ENCODE data around the gene NSUN6. TPM values are rescaled to one million over a fixed set of nuclear protein-coding genes. Genes with fewer than 3 reads are reported as not detected.
"Not testable (repeated sequence)": the region's sequence is repeated elsewhere in the genome, so short reads cannot be mapped to it uniquely, and the experiment has no call there.

Gene NSUN6
- total RNA-seq, 2 experiments from 2014 or later, result 19.0 to 24.9 TPM

DNA sequence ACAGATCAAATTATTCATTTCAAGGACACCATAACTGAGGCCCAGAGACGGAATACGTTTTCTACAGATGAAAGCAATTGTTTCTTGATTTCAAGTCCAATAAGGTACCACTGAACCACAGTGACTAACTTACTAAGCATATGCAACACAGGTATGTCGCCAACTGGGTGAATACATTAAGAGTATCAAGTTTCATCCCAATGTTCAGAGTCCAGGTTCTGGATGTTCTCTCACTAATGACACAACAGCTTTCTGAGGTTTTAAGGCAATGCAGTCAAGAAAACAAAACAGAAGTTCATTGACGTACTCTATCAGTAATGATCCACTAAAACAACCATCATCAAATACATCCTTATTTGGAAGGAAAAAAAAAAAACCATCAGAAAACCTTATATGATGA is 35.8 kb downstream of the NSUN6 start:
- Mint-ChIP-seq H3K4me3 (no peak overlapping the region), H3K4me1 (peaks cover 6% of the 10 kb centered on the region), H3K9me3 (ENCODE audit: low read depth) (no peaks in the 10 kb centered on the region), H3K36me3 (peaks cover 39% of the 10 kb centered on the region), H3K27ac (no peak overlapping the region), H3K27me3 (no peaks in the 10 kb centered on the region)
- no peak for DNase-seq
- no peak for ATAC-seq
- CTCF ChIA-PET, result no interaction called here

DNA sequence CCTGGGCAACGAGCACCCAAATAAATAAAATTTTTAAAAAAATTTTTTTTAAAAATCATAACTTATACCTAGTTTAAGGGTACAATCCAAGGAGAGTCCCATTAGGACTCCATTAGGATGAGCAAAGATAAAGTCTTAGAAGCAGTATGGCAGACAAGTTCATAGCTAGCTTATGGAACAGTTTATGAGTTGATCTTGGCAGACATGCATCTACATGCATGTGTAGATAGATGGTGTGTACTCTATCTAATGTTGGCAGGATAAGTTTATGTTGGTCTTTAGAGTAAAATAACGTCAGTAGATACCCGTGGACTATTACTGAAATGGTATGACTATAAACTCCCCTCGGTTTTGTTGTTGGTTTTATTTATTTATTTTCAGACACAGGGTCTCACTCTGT is 40.2 kb downstream of the NSUN6 start:
- CTCF ChIA-PET, result no interaction called here
- H3K36me3 Mint-ChIP-seq, result peaks cover 36% of the 10 kb centered on the region
- no peak overlapping the region for H3K4me3 Mint-ChIP-seq
- no peaks in the 10 kb centered on the region for H3K9me3 Mint-ChIP-seq (ENCODE audit: low read depth)
- H3K27me3 Mint-ChIP-seq, result no peaks in the 10 kb centered on the region
- DNase-seq (no peak), ATAC-seq (no peak)
- no peak overlapping the region for H3K27ac Mint-ChIP-seq
- H3K4me1 Mint-ChIP-seq, result no peaks in the 10 kb centered on the region

GRCh38 chr10:18610517-18610916 is 40.9 kb downstream of the NSUN6 start:
- H3K4me1 Mint-ChIP-seq, result no peaks in the 10 kb centered on the region
- H3K27ac Mint-ChIP-seq, result no peak overlapping the region
- CTCF ChIA-PET, result no interaction called here
- H3K36me3 Mint-ChIP-seq, result peaks cover 38% of the 10 kb centered on the region
- no peak for ATAC-seq
- no peaks in the 10 kb centered on the region for H3K27me3 Mint-ChIP-seq
- no peaks in the 10 kb centered on the region for H3K9me3 Mint-ChIP-seq (ENCODE audit: low read depth)
- H3K4me3 Mint-ChIP-seq, result no peak overlapping the region
- DNase-seq, result no peak

- DNase-seq (no peak), ATAC-seq (no peak)
- peaks cover 39% of the 10 kb centered on the region for H3K36me3 Mint-ChIP-seq
- no peaks in the 10 kb centered on the region for H3K27me3 Mint-ChIP-seq
- no peaks in the 10 kb centered on the region for H3K4me1 Mint-ChIP-seq
- no peak overlapping the region for H3K4me3 Mint-ChIP-seq
- no peaks in the 10 kb centered on the region for H3K9me3 Mint-ChIP-seq (ENCODE audit: low read depth)
- H3K27ac Mint-ChIP-seq, result no peak overlapping the region
- CTCF ChIA-PET, result no interaction called here
Measured at GRCh38 chr10:18608596-18608995, 42.8 kb downstream of the NSUN6 start.

DNA sequence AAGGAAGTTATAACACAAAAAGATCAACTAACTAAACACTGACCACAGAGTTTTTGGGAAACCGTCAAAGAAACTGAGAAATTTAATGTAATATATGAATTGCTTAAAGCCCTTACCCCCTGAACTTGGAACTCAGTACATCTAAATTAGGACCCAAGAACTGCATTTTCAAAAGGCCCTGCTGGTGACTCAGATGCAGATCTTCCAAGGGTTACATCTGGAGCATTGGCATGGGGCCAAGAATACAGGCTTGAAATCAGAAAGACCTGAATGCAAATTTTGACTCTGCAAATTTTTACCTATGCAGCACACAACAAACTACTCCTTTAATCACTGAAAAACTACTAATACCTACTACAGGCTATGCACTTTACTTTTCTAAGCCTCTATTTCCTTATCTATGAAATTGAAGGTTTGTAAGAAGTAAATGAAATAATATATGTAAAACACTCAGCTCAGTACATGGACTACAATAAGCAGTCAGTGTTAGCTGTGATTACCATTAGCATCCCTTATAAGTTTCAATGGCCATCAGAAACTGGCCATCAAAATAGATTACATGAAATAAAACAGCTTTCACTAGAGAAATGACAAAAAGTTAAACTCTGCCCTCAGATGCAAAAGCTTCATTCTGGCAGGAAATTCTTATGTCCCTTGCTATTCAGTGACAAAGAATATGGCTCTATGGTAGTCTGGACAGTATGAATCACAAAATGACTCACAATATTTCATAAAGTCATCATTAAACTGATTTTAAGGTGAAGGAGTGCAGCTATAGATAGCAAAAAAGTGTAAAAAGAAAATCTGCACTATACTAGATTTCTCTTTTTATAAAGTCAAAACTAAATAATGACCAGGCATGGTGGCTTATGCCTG is 43.6 kb downstream of the NSUN6 start:
- ATAC-seq (no peak), DNase-seq (no peak)
- Mint-ChIP-seq H3K4me1 (no peaks in the 10 kb centered on the region), H3K36me3 (peaks cover 40% of the 10 kb centered on the region), H3K27ac (no peak overlapping the region), H3K4me3 (no peak overlapping the region), H3K27me3 (no peaks in the 10 kb centered on the region), H3K9me3 (ENCODE audit: low read depth) (no peaks in the 10 kb centered on the region)
- CTCF ChIA-PET, result no interaction called here

DNA sequence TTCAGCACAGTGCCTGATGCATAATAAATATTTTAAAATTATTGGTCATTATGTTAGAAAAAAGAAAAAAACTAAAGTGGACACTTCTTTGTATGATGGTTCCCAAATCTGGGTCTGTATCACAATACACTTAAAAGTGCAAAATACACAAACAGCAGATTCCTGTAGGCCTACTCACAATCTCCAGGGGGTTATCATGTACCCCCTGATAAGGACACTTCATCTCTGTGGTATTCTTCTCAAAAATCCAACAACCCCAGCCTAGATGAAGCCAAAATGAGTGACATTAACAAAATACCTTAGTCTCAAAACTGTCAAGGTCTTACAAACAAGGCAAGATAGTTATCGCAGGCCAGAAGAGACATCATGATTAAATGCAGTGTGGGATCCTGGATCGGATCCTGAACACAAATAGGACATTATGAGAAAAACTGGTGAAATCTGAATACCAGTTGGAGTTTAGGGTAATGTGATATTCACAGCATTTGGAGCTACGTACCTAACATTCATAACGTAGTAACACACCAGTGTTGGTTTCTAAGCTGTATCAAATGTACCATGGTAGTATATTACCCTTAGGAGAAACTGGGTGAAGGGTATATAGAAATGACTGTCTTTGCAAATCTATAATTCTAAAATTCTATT is 45.2 kb downstream of the NSUN6 start:
- Mint-ChIP-seq H3K36me3 (peaks cover 31% of the 10 kb centered on the region), H3K27ac (no peak overlapping the region), H3K27me3 (no peaks in the 10 kb centered on the region), H3K4me1 (no peaks in the 10 kb centered on the region), H3K9me3 (ENCODE audit: low read depth) (no peaks in the 10 kb centered on the region), H3K4me3 (no peak overlapping the region)
- no peak for DNase-seq
- no peak for ATAC-seq
- CTCF ChIA-PET, result no interaction called here

DNA sequence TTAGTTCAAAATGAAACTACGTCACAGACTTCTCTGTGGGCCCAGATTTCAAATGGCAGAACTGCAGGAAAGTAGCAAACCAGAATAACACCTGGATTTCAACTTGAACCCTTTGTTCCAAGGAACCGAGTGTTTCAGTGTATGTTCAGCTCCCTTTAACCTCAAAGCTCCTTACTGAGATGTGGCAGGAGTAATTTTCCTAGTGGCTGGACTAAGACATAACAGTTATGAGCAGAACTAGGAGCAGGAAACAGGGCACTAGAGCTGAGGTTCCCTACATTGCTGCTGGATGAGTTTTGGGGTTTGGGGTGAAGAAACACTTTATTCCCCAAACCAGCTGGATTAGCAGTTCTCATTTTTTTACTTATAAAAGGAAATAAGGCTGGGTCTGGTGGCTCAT is 50.1 kb downstream of the NSUN6 start:
- H3K27ac Mint-ChIP-seq, result no peak overlapping the region
- DNase-seq (no peak), ATAC-seq (no peak)
- CTCF ChIA-PET, result no interaction called here
- no peaks in the 10 kb centered on the region for H3K27me3 Mint-ChIP-seq
- H3K4me3 Mint-ChIP-seq, result no peak overlapping the region
- H3K36me3 Mint-ChIP-seq, result peaks cover 21% of the 10 kb centered on the region
- H3K9me3 Mint-ChIP-seq (ENCODE audit: low read depth), result no peaks in the 10 kb centered on the region
- H3K4me1 Mint-ChIP-seq, result no peaks in the 10 kb centered on the region

GRCh38 chr10:18599392-18599791 is 52.0 kb downstream of the NSUN6 start:
- Mint-ChIP-seq H3K36me3 (peaks cover 26% of the 10 kb centered on the region), H3K4me1 (no peaks in the 10 kb centered on the region), H3K4me3 (no peak overlapping the region), H3K9me3 (ENCODE audit: low read depth) (no peaks in the 10 kb centered on the region), H3K27me3 (no peaks in the 10 kb centered on the region), H3K27ac (no peak overlapping the region)
- CTCF ChIA-PET, result interaction anchor here (0.6 kb wide), 1 partner anchor 1564 kb away, joined by 3 read pairs; no protein-coding TSS in a partner anchor
- ATAC-seq, result no peak
- no peak for DNase-seq

- CTCF ChIA-PET, result no interaction called here
- Mint-ChIP-seq H3K4me3 (no peak overlapping the region), H3K27me3 (no peaks in the 10 kb centered on the region), H3K36me3 (peaks cover 50% of the 10 kb centered on the region), H3K4me1 (no peaks in the 10 kb centered on the region), H3K9me3 (ENCODE audit: low read depth) (no peaks in the 10 kb centered on the region), H3K27ac (peak overlapping the region; percentile 29)
- no peak for ATAC-seq
- DNase-seq, result no peak
Measured at GRCh38 chr10:18594574-18595156, 56.7 kb downstream of the NSUN6 start.

- CTCF ChIA-PET; DNase-seq; ATAC-seq; H3K27ac Mint-ChIP-seq; H3K9me3 Mint-ChIP-seq (ENCODE audit: low read depth); H3K4me1 Mint-ChIP-seq; H3K4me3 Mint-ChIP-seq; H3K27me3 Mint-ChIP-seq: not testable (repeated sequence)
- H3K36me3 Mint-ChIP-seq, result peaks cover 73% of the 10 kb centered on the region
Measured at GRCh38 chr10:18591141-18591540, 60.2 kb downstream of the NSUN6 start.

- H3K36me3 Mint-ChIP-seq, result peaks cover 70% of the 10 kb centered on the region
- DNase-seq; H3K27ac Mint-ChIP-seq; H3K27me3 Mint-ChIP-seq; ATAC-seq; CTCF ChIA-PET; H3K4me3 Mint-ChIP-seq; H3K9me3 Mint-ChIP-seq (ENCODE audit: low read depth): not testable (repeated sequence)
- peaks cover 21% of the 10 kb centered on the region for H3K4me1 Mint-ChIP-seq
Measured at GRCh38 chr10:18586637-18587036, 64.8 kb downstream of the NSUN6 start.

DNA sequence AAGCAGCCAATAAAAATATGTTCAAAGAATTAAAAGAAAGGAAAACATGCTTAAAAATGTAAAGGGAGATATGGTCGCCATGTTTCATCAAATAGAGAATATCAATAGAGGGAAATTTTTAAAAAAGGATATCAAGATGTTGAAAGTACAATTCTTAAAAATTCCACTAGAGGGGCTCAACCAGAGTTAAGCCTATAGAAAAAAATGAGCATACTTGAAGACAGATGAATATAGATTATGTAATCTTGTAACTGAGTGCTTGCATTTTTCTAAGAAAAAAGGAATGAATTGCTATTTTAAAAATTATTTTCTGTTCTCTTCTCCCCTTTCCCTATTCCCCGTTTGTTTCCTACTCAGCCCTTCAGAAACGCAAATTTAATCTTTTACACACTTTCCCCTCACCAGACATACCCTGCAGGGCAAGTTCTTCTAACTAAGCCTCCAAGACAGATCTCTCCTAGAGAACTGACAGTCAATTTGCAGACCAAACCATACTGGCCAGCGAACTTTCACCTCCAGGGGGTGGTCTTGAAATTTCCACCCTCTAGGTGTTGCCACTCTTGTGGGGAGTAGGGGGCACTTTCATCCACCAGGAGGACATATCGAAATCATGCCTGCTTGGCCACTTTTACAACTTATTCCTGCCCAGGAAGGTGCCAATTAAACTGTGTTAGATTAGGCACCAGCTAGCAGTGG is 67.7 kb downstream of the NSUN6 start:
- no peaks in the 10 kb centered on the region for H3K27me3 Mint-ChIP-seq
- no peak overlapping the region for H3K4me3 Mint-ChIP-seq
- DNase-seq (no peak), ATAC-seq (no peak)
- H3K4me1 Mint-ChIP-seq, result peaks cover 21% of the 10 kb centered on the region
- no peak overlapping the region for H3K27ac Mint-ChIP-seq
- peaks cover 2% of the 10 kb centered on the region for H3K9me3 Mint-ChIP-seq (ENCODE audit: low read depth)
- peaks cover 72% of the 10 kb centered on the region for H3K36me3 Mint-ChIP-seq
- CTCF ChIA-PET, result no interaction called here

DNA sequence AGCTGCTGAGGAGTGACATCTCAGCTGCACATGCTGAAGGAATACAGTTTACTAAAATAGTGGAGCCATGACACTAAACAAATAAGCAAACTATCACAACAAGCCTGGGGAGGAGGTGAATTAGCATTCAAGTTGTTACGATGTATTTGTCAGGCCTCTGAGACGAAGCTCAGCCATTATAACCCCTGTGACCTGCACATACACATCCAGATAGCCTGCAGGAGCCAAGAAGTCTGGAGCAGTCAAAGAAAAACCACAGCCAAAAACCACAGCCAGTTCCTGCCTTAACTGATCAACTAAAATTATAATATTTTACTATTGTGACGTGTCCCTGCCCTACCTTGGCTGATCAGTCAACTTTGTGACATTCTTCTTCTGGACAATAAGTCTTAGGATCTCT is 68.6 kb downstream of the NSUN6 start:
- Mint-ChIP-seq H3K27ac (peak overlapping the region; percentile 58), H3K36me3 (peaks cover 74% of the 10 kb centered on the region), H3K4me3 (no peak overlapping the region), H3K27me3 (no peaks in the 10 kb centered on the region), H3K4me1 (peaks cover 26% of the 10 kb centered on the region), H3K9me3 (ENCODE audit: low read depth) (peaks cover 6% of the 10 kb centered on the region)
- peak; percentile 68 for DNase-seq
- peak; percentile 64 for ATAC-seq
- CTCF ChIA-PET, result no interaction called here
